ENCODE results near the gene FARS2. TPM values are rescaled to one million over a fixed set of nuclear protein-coding genes. Genes with fewer than 3 reads are reported as not detected.

The FARS2 gene
- polyA plus RNA-seq, 1 of the 3 experiments (the other 2 are of a cell fraction), result 12.5 TPM

DNA sequence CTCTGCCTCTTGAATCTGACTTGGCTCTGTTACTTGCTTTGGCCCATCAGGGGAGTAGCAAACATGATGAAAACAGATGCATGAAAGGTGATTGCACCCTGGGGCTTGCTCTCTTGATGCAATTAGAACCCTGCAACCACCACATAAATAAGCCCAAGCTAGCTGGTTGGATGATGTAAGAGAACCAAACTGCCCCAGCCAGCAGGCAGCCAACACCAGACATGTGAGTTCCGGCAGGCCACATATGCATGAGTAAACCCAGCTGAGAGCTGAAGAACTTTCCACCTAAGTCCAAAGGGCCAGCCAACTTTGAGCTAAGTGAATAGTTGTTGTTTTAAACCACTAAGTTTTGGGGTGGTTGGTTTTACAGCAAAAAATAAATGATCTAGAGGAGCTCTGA is 268.4 kb downstream of the FARS2 start:
- H2AFZ ChIP-seq (ENCODE audit: low read depth), result no peak overlapping the region
- WGBS (ENCODE audit: low lambda C conversion rate), result 18% methylated on average over 1 of the region's 1 CpG
- no peaks in the 10 kb centered on the region for H3K36me3 ChIP-seq (replicated peaks in 1 of 2; ENCODE audit: control insufficient read depth in 1 of 2, insufficient read depth in 2 of 2, low read length in 1 of 2)
- H4K20me1 ChIP-seq (ENCODE audit: insufficient read depth), result no peaks in the 10 kb centered on the region
- H3K79me2 ChIP-seq (ENCODE audit: insufficient read depth), result no peaks in the 10 kb centered on the region
- H3K27me3 ChIP-seq (ENCODE audit: insufficient read depth), result no peaks in the 10 kb centered on the region
- no peak overlapping the region for H3K9ac ChIP-seq
- no peak overlapping the region for H3K27ac ChIP-seq (ENCODE audit: low read depth in 2 of 2, low read length in 1 of 2)
- TF ChIP-seq JUND (IDR thresholded peaks at IDR 0.05) (no peak), MXI1 (IDR thresholded peaks at IDR 0.05; ENCODE audit: low read depth, low read length) (no peak), NFIC (IDR thresholded peaks at IDR 0.05; ENCODE audit: borderline replicate concordance) (no peak), FOXM1 (IDR thresholded peaks at IDR 0.05; ENCODE audit: low read depth) (no peak), GATA2 (CRISPR knock-in tag; IDR thresholded peaks at IDR 0.05) (no peak), FOSL2 (IDR thresholded peaks at IDR 0.05; ENCODE audit: borderline replicate concordance, low read depth) (no peak)
- POLR2A ChIA-PET, result no interaction called here
- CTCF ChIA-PET, result interaction anchor here (0.9 to 1.2 kb wide), 2 partner anchors 58 to 76 kb away, joined by 3 to 5 read pairs; no protein-coding TSS in a partner anchor
- H3K4me3 ChIP-seq (ENCODE audit: low read depth in 2 of 2, low read length in 1 of 2), result no peak overlapping the region
- H3K4me2 ChIP-seq, result no peak overlapping the region
- no peaks in the 10 kb centered on the region; a peak in 1 of 4 replicates for H3K4me1 ChIP-seq (ENCODE audit: control insufficient read depth in 1 of 2, insufficient read depth in 2 of 2, low read depth in 1 of 2, low read length in 1 of 2)
- H3K9me3 ChIP-seq, result no peaks in the 10 kb centered on the region
- no peak for DNase-seq
- H3F3A ChIP-seq (replicated peaks; ENCODE audit: insufficient read depth), result no peaks in the 10 kb centered on the region
- no peaks in the 10 kb centered on the region for H3K9me2 ChIP-seq

DNA sequence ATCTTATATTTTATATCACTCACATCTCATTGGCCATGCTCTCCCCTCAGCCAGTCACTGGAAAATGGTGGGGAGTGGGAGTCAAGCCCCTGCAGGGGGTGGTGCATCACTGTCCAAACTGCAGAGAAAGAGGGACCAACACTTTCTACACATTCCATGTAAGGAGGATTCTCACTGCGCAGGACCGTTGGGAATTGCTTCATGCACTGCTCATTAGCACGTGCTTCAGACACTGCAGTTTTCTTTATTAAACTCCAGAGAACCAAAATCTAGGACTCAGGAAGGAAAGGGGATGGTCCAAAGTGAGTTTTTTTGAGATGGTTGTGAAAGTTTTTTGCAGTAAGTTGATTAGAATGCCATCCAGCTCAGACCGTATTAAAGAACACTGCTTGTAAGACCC is 269.8 kb downstream of the FARS2 start:
- CTCF ChIA-PET, result no interaction called here

More for the DNA sequence above, 269.8 kb downstream of the FARS2 start:
- Histone ChIP-seq H2AFZ (ENCODE audit: low read depth) (no peak overlapping the region), H3F3A (replicated peaks; ENCODE audit: insufficient read depth) (no peaks in the 10 kb centered on the region), H3K27me3 (ENCODE audit: insufficient read depth) (no peaks in the 10 kb centered on the region), H3K4me1 (ENCODE audit: control insufficient read depth in 1 of 2, insufficient read depth in 2 of 2, low read depth in 1 of 2, low read length in 1 of 2) (no peaks in the 10 kb centered on the region; a peak in 1 of 4 replicates), H4K20me1 (ENCODE audit: insufficient read depth) (no peaks in the 10 kb centered on the region), H3K79me2 (ENCODE audit: insufficient read depth) (no peaks in the 10 kb centered on the region), H3K4me2 (no peak overlapping the region), H3K9me2 (no peaks in the 10 kb centered on the region), H3K36me3 (replicated peaks in 1 of 2; ENCODE audit: control insufficient read depth in 1 of 2, insufficient read depth in 2 of 2, low read length in 1 of 2) (no peaks in the 10 kb centered on the region), H3K27ac (ENCODE audit: low read depth in 2 of 2, low read length in 1 of 2) (no peak overlapping the region), H3K4me3 (ENCODE audit: low read depth in 2 of 2, low read length in 1 of 2) (no peak overlapping the region), H3K9ac (no peak overlapping the region), H3K9me3 (no peaks in the 10 kb centered on the region)
- WGBS (ENCODE audit: low lambda C conversion rate), result 100% methylated on average over 4 of the region's 4 CpGs
- no peak for DNase-seq
- no peak for TF ChIP-seq RFX5 (IDR thresholded peaks at IDR 0.05; ENCODE audit: low read length)
- TF ChIP-seq RXRA (IDR thresholded peaks at IDR 0.05; ENCODE audit: borderline replicate concordance, low read depth), result no peak
- TF ChIP-seq, protein P1, sequence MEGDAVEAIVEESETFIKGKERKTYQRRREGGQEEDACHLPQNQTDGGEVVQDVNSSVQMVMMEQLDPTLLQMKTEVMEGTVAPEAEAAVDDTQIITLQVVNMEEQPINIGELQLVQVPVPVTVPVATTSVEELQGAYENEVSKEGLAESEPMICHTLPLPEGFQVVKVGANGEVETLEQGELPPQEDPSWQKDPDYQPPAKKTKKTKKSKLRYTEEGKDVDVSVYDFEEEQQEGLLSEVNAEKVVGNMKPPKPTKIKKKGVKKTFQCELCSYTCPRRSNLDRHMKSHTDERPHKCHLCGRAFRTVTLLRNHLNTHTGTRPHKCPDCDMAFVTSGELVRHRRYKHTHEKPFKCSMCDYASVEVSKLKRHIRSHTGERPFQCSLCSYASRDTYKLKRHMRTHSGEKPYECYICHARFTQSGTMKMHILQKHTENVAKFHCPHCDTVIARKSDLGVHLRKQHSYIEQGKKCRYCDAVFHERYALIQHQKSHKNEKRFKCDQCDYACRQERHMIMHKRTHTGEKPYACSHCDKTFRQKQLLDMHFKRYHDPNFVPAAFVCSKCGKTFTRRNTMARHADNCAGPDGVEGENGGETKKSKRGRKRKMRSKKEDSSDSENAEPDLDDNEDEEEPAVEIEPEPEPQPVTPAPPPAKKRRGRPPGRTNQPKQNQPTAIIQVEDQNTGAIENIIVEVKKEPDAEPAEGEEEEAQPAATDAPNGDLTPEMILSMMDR (IDR thresholded peaks at IDR 0.05), result no peak
- TF ChIP-seq, protein P2, sequence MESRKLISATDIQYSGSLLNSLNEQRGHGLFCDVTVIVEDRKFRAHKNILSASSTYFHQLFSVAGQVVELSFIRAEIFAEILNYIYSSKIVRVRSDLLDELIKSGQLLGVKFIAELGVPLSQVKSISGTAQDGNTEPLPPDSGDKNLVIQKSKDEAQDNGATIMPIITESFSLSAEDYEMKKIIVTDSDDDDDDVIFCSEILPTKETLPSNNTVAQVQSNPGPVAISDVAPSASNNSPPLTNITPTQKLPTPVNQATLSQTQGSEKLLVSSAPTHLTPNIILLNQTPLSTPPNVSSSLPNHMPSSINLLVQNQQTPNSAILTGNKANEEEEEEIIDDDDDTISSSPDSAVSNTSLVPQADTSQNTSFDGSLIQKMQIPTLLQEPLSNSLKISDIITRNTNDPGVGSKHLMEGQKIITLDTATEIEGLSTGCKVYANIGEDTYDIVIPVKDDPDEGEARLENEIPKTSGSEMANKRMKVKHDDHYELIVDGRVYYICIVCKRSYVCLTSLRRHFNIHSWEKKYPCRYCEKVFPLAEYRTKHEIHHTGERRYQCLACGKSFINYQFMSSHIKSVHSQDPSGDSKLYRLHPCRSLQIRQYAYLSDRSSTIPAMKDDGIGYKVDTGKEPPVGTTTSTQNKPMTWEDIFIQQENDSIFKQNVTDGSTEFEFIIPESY (IDR thresholded peaks at IDR 0.05; ENCODE audit: borderline replicate concordance, low read depth), result no peak
- no peak for TF ChIP-seq YY1 (IDR thresholded peaks at IDR 0.05; ENCODE audit: low read depth)
- no peak for TF ChIP-seq POLR2AphosphoS5 (IDR thresholded peaks at IDR 0.05; ENCODE audit: low read depth, low read length)
- no peak for TF ChIP-seq MXI1 (IDR thresholded peaks at IDR 0.05; ENCODE audit: low read depth, low read length)
- POLR2A ChIA-PET, result no interaction called here
